ENCODE results near the gene SEH1L.
A peak's percentile ranks its signal among the peaks of the same experiment; 100 is the strongest.
"Not testable (repeated sequence)": the region's sequence is repeated elsewhere in the genome, so short reads cannot be mapped to it uniquely, and the experiment has no call there.

Gene SEH1L, protein sequence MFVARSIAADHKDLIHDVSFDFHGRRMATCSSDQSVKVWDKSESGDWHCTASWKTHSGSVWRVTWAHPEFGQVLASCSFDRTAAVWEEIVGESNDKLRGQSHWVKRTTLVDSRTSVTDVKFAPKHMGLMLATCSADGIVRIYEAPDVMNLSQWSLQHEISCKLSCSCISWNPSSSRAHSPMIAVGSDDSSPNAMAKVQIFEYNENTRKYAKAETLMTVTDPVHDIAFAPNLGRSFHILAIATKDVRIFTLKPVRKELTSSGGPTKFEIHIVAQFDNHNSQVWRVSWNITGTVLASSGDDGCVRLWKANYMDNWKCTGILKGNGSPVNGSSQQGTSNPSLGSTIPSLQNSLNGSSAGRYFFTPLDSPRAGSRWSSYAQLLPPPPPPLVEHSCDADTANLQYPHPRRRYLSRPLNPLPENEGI

DNA sequence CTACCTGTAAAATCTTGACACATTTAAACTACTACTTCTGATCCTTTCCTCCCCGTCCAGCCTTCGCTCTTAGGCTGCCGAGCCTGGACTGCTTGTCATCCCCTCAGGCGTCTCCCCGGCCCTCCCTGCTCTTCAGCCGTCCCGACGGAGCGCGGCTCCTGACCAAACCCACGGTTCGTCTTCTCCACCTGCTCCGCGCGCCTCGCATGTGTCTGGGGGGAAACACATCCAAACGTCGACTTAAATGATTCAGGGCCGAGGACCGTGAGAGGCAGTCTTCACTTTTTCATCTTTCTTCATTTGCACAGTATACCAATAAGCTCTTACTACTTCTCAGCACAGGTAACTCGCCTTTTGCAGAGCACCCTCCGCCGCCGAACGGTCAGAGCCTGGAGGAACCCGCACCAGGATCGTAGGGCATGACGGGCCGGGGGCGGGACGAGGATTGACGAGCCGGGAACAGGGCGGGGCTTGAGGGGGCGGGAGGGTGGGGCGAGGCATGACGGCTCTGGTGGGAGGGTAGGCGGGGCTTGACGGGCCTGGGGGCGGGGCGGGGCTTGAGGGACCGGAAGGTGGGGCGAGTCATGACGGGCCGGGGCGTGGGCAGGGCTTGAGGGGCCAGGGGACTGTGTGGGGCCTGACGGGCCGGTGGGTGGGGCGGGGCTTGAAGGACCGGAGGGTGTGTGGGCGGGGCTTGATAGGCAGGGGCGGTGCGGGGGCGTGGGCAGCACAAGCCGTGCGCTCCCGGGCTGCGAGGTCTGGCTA lies at the start of gene SEH1L:
Gene SEH1L, plus strand, starts transcription at position 727 of the 765 bp plus-strand sequence. CDS start 111 bp downstream, outside the sequence.
- peak; percentile 99 to 100 for DNase-seq

DNA sequence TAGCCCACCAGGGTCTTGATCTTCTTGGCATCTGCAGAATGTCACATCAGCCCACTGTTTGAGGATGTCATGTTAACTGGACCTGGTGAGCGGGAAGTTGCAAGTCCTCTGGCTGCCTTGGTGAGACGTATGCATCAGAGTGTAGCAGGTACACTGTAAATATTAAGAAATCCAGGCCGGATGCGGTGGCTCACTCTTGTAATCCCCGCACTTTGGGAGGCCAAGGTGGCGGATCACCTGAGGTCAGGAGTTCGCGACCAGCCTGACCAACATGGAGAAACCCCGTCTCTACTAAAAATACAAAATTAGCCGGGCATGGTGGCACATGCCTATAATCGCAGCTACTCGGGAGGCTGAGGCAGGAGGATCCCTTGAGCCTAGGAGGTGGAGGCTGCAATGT lies 46.6 kb upstream of the SEH1L start:
- not testable (repeated sequence) for DNase-seq

DNA sequence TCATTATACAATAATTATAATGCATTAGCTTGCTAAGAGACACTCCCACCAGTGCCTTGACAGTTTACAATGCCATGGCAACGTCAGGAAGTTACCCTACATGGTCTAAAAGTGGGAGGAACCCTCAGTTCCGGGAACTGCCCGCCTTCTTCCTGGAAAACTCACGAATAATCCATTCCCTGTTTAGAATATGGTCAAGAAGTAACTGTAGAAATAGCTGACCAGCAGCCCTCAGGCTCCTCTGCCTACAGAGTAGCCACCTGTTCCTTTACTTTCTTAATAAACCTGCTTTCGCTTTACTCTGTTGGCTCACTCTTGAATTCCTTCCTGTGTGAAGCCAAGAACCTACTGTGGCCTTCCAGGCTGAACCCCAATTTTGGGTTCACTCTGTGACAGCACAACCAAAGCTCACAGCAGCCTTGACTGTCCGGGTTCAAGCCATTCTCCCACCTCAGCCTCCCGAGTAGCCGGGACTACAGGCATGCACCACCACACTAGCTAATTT lies 43.7 kb upstream of the SEH1L start:
- DNase-seq = peak; percentile 46 to 48

DNA sequence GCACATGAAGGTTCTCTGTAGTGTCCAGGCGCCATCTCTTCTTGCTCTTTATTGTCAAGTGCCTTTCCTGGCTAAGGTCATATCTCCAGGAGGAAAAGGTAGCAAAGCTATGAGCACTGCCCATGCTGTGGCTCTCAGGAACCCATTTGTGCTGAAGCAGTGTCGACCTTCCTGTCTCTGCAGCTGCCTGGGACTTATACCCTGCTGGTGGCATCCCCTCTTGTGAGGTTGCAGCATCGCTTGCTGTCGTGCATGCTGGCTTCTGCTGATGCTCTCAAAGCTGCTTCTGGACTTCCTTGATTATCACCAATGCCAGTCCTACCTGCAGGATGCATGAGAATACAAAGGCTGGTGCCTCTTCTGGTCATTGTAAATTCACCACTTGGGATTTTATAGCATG lies 41.7 kb upstream of the SEH1L start:
- DNase-seq = no peak

DNA sequence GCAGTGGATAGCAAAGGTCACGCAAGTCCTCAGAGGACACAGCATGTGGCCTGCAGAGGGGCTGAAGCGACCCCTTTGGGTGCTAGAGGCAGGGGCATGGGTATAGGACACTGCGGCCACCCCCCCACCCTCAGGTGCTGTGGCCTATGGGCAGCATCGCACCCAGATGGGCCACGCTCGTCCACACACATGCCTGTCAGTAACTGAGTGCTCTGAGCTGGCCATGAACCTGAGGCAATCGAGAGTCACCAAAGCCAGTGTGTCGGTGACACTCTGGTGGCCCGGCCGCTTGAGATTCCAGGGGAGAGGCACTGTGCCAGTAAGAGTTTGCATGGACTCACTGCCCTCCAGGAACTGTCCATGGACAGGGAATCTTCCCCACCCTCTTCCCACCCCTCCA lies 41.0 kb upstream of the SEH1L start:
- no peak for DNase-seq

DNA sequence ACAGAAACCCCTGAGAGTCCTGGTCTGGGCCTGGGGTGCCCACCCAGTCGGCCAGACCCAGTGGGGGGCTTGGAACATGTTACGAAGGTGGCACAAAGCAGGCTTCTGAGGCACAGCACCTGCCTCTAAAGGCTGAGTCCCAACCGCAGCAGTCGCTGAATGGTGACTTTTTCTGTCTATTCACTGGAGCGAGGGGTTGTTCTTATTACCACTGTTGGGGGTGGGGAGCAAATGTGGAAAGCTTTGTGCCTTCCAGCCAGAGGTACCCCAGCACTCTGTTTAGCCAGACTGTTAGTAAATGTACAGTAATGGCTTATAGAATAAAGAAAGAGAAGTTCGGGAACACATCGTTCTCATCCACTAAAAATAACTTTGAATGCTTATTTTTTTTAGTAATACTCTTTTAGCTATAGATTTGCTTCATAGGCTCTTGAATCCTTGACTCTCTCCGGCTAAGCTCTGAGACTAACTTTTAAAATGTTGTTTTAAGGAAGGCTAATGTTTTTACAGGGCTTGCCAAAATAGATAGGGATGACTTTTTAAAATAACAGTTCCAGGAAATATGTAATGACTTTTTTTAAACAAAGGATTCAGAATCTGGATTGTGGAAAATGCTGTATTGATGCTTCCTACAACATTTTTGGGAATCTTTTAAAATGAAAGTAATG lies 40.4 kb upstream of the SEH1L start:
- no peak for DNase-seq

DNA sequence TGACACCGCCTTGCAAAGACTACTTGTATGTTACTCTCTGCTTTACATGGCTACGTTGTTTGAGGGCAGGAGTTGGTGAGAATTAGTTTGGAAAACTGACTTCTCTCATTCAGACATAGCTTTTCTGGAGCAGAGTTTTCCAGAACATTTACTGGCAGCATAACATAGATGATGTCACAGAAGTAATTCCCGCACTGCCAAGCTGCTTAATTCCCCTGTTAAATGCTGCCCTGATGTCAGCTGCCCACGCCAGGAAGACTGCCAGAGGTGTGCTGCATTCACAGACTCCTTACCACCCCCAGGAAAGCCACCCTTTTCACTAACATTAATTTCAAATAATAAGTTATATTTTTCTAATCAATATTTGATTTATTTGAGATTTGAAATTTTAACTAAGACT lies 39.1 kb upstream of the SEH1L start:
- DNase-seq = no peak

DNA sequence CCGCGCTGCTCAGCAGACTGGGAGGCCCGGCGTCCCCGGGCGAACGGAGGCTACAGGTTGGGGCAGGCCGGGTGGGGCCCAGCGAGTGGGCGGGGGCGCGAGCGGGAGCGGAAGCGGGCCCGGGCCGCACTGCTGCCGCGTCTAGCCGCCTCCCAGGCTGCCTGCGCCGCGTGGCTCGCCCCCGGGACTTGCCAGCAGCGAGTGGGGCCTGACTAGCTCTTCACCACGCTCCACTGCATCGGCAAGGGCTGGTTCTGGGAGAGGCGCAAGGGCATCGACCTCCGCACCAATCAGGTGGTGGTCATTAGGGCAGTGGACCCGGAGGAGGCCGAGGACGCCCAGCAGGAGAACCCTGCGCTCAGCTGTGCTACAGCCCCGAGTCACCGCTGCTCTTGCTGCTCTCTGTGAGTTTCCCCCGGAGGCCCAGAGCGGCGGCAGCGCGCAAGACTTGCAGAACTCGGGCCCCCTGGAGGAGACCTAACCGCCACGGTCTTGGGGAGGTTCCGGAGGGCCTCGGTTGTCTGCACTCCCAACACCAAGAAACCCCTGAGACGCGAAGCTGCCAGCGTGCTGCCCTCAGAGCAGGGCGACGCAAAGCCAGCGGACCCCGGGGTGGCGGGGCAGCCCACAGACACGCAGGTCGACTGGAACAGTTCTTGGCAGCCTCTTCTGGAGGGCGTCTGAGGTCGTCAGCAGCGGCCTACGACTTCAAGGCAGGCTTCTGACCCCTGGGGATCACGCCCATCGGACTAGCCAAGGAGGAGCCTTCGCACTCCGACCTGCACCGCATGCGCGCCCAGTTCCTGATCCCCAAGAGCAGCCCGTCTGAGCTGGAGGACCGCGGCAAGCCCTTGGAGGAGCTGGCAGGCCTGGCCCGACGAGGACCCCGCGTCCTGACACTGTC lies 36.5 kb upstream of the SEH1L start:
- peak; percentile 58 to 73 for DNase-seq

DNA sequence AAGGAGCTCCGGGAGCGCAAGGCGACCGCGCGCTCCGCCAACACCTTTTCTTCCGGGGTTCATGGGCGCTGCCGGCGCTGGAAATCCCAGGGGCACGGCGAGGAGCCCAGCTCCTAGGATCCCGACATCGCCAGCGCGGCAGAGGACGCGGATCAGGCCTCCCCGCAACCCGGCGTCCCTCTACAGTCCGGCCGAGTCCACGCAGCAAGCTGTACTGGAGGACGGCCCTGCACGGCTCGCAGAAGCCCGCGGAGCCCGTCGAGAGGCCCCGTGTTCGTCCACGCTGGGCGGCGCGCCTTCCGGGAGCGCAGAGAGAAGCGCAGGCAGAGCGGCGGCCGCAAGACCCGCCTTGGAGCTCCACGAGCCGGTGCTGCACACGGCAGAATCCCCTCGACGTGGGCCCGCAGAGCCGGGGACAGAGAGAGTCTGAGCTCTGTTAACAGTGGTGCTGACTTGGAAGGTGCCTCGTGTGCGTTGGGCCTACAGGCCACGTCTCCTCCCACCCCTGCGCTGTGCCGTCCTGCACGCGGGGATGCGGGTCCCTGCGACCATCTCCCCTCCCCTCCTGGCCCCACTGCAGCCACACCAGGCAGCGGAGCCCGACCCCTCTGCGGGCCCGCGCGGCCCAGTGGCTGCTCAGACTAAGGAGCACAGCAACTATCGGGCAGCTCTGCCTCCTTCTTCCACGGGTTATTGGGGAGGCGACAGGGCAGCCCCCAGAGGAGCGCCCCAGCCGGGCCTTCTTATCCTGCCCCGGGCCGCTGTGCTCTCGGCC lies 35.7 kb upstream of the SEH1L start:
- DNase-seq = no peak

DNA sequence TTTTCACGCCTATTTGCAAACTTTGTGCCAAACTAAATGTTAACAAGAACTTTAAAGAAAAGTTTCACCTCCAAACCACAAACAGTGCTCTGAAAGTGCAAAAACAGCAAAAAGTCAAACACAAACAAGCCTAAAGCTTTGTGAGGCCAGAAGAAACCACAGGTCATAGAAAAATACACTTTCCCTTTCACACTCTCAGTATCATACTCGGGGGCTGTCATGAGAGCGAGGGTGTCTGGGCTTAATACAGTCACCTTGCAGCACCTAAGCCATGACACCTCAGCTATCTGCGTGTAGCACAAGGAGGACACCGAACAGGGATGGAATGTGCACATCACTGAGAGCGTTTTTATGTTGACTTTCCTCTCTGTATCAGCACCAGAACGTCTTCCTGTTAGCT lies 26.6 kb upstream of the SEH1L start:
- DNase-seq = no peak

DNA sequence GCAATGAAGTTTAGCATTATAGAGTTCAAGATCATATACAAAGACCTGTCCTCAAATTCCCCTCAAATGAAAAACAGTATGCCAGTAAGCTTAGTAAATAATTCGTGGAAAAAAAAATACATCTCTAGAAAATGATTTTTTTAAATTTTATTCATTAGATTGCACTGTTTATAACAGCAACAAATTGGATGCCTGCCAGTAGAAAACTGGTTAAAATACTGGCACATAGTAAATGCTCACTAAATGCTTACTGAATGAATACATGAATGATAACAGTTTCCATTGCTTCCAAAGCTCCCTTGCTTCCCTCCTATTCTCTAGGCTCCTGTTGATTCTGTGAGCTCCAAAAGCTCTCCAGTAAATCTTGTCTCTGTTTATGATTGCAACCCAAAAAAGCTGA lies 25.5 kb upstream of the SEH1L start:
- DNase-seq = no peak

DNA sequence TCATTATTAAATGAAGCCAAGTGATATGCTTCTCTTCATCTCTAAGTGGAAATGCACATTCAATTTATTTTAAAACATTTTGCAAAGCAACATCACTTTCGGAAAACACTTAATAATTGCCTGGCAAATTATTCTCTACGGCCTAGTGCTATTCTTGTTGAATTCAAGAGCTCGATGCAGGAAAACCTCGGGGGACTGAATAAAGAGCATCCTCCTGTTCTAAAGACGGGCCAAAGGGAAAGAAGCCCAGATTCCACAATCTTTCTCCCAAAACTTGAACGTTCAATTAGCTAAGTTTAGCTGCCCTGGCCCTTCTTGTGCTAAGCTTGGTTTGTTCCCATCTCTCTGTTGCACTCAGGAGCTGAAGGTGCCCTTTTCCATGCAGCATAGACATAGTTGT lies 23.2 kb upstream of the SEH1L start:
- no peak for DNase-seq

DNA sequence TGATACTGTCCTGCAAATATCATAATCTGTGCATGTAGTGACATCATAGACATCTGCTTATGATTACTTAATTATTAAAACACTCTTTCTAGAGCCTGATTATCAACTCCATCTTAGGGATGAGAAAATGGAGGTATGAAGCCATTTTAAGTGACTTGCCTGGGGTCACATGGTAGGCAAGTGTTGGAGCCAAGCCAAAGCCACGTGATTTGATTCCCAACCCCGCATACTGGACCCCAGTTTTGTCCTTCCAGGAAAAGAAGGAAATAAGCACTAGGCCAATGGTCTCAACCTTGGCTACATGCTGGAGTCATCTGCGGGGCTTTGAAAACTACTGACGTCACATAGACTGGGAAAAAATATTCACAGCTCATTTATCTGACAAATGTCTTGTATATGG lies 19.6 kb upstream of the SEH1L start:
- DNase-seq = no peak

DNA sequence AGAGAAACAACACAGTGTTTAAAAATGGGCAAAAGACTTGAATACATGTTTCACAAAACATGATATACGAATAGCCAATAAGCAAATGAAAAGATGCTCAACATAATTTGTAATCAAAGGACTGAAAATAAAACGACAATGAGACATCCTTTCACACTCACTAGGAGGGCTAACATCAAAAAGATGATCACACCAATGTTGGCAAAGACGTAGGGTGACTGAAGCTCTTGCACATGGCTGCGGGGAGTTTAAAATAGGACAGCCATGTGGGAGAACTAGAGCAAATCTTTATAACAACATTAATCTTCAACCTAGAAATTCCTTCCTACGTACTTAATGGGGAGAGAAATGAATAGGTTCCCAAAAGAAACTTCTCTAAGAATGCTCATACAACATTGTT lies 19.2 kb upstream of the SEH1L start:
- no peak for DNase-seq

DNA sequence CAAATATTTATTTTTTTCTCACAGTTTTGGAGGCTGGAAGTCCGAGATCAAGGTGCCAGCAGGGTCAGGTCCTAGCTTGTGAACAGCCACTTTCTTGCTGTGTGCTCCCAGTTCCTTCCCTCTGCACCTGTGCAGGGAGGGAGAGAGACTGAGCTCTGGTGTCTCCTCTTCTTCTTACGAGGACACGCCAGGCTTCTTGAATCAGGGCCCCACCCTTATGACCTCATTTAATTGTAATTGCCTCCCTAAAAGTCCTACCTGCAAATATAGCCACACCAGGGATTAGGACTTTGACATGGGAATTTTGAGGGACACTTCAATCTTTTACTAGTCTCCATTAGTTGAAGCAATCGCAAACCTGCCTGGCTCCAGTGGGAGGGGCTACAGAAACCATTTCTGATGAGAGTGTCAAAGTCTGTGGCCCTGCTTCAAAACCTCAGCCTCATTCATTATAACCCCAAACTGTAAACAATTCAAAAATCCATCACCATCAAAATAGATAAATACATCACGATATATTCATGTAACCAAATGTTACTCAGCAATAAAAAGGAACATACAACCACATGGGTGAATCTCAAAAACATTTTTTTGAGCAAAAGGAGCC lies 18.2 kb upstream of the SEH1L start:
- no peak for DNase-seq

DNA sequence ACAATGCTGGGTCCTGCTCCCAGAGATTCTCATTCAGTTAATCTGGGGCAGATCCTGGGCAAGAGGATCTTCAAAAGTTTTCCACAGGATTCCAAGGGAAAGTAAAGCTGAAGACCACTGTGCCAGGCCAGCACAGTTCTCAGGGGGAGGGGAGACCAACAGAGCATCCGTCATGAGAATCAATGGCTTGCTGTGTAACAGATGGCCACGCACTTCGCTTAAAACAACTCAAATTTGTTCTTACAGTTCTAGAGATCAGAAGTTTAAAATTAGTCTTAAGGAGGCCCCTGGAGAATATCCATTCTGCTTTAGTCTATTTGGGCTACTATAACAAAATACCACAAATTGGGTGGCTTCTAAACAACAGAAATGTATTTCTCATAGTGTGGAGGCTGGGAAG lies 17.4 kb upstream of the SEH1L start:
- no peak for DNase-seq

DNA sequence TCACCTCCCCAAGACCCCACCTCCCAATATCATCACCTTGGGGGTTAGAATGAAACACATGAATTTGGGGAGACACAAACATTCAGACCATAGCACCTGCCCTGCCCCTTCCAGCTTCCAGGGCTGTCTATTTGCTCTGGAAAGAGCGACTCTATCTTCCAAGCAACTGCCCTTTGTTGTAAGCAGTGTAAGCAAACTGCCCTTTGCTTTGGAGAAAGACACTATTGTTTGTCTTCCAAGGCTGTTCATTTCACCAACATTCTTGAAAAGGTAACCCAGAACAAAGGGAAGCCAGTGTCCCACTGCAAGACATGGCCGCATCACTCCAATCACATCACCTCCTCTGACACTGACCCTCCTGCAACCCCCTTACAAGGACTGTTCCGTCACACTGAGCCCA lies 16.9 kb upstream of the SEH1L start:
- DNase-seq = no peak

DNA sequence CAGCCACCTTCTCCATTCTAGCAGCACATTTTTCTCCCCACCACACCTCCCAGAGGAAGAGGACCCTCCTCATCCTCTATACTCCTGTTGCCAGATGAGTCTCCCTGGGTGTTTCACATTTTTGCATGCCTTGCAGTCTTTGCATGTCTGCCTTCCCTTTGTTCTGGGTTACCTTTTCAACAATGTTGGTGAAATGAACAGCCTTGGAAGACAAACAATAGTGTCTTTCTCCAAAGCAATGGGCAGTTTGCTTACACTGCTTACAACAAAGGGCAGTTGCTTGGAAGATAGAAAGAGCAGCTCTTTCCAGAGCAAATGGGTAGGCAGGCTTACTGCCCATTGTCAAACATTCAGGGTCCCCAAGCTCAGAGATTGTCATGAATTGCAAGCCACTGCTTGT lies 14.5 kb upstream of the SEH1L start:
- DNase-seq = no peak

DNA sequence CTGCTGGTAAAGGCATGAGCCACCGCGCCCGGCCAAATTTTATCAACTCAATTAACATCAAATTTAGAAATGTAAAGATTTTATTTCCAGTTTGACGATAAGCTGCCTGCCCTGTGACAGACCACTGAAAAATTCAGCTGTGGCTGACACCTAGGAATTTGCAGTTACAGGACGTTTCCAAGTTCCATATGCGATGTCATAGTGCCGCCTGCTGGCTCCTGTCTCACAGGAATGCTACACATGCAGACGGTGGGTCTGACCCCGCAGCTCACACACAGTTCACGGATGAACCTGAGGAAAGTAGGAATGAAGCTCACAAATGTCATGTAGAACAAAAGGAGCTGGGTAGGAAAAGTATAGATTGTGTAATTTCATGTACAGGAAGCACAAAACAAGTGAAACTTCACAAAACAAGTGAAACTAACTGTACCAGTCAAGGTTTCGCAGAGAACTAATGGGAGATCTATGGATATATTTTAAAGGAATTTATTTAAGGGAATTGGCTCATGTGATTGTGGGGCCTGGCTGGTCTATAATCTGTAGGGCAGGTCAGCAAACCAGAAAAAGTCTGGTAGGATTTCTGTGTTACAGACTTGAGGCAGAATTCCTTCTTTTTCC lies 13.2 kb upstream of the SEH1L start:
- peak; percentile 79 for DNase-seq

DNA sequence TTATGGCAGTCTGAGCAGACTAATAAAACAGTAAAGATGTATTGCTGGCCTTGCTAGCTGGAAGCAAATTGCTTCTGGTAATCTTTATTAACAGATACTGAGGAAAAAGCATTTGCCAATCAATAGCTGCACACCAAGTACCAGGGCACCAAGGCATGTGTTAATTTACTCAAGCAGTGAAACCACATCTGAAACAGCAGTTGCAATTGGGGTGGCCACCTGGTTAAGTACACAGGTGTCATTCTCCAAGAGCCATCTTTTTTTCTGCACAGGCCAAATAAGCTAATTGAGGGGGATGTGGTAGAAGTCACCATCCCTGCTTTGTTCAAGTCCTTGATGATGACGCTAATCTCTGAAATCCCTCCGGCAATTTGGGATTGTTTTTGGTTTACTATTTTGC lies 8.6 kb upstream of the SEH1L start:
- DNase-seq = no peak

DNA sequence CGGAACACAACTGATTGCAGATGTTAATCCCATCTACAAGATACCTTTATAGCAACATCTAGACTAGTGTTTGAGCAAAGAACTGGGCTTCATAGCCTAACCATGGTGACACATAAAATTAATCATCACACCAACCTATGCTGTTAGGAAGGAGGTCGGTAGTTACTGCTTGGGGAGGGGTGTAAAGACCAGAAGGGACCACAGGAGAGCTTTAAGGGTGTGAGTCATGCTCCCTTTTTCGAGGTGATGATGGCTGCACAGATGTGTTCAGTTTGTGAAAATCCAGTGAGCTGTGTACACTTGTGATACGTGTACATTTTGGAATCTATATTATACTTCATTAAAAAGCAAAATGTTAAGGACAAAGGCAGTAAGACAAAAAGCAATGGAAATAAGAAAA lies 4.6 kb upstream of the SEH1L start:
- no peak for DNase-seq

Measured in stimulated activated CD4-positive, alpha-beta T cell treated with anti-CD3 and anti-CD28 coated beads, Interleukin-2, amount 100 ng/mL, for 24 hours (primary cell).